NK-92 treated with Interleukin-12 subunit alpha and Interleukin-12 subunit beta, amount 100 ng/mL, for 24 hours (cell line): ENCODE measurements around the gene ZP2.
"Not testable (repeated sequence)": the region's sequence is repeated elsewhere in the genome, so short reads cannot be mapped to it uniquely, and the experiment has no call there.

ENCODE experiments used
- DNase-seq: peaks from one replicate; lab custom pipeline; 2025; lab: John Stamatoyannopoulos, UW

Gene ZP2

GRCh38 chr16:21211486-21211885 lies at the start of gene ZP2:
Gene ZP2 (minus strand): TSS chr16:21211574. CDS start chr16:21211547, 27 bp downstream.
- no peak for DNase-seq

- no peak for DNase-seq
Measured at GRCh38 chr16:21257284-21257683, 45.9 kb upstream of the ZP2 start.

- DNase-seq, result no peak
Measured at GRCh38 chr16:21256636-21257035, 45.3 kb upstream of the ZP2 start.

- DNase-seq, result no peak
Measured at GRCh38 chr16:21253470-21253869, 42.1 kb upstream of the ZP2 start.

GRCh38 chr16:21250072-21250923 lies 38.9 kb upstream of the ZP2 start:
- no peak for DNase-seq

GRCh38 chr16:21248179-21248578 lies 36.8 kb upstream of the ZP2 start:
- DNase-seq, result not testable (repeated sequence)

GRCh38 chr16:21244518-21245215 lies 33.3 kb upstream of the ZP2 start:
- DNase-seq, result no peak

- DNase-seq, result no peak
Measured at GRCh38 chr16:21242756-21243155, 31.4 kb upstream of the ZP2 start.

- no peak for DNase-seq
Measured at GRCh38 chr16:21239646-21240045, 28.3 kb upstream of the ZP2 start.

- no peak for DNase-seq
Measured at GRCh38 chr16:21236831-21237230, 25.5 kb upstream of the ZP2 start.

- no peak for DNase-seq
Measured at GRCh38 chr16:21235199-21235585, 23.8 kb upstream of the ZP2 start.

- DNase-seq, result no peak
Measured at GRCh38 chr16:21233521-21234150, 22.3 kb upstream of the ZP2 start, which contains the start of gene ANKS4B. Gene ANKS4B (plus strand): TSS chr16:21233699. CDS start chr16:21233738, 39 bp downstream.

GRCh38 chr16:21233045-21233520 lies 21.7 kb upstream of the ZP2 start:
- DNase-seq, result no peak

- DNase-seq, result no peak
Measured at GRCh38 chr16:21228361-21228872, 17.0 kb upstream of the ZP2 start.

GRCh38 chr16:21227866-21228265 lies 16.5 kb upstream of the ZP2 start:
- no peak for DNase-seq

- DNase-seq, result no peak
Measured at GRCh38 chr16:21226749-21227148, 15.4 kb upstream of the ZP2 start.

- DNase-seq, result no peak
Measured at GRCh38 chr16:21224800-21225199, 13.4 kb upstream of the ZP2 start.

GRCh38 chr16:21223787-21224186 lies 12.4 kb upstream of the ZP2 start:
- DNase-seq, result no peak

- DNase-seq, result no peak
Measured at GRCh38 chr16:21222495-21223337, 11.3 kb upstream of the ZP2 start.

GRCh38 chr16:21219551-21219950 lies 8.2 kb upstream of the ZP2 start:
- no peak for DNase-seq

- DNase-seq, result no peak
Measured at GRCh38 chr16:21218153-21218552, 6.8 kb upstream of the ZP2 start.
